CD4-positive, alpha-beta memory T cell (primary cell): ENCODE results near the gene PAM16. TPM values are rescaled to one million over a fixed set of nuclear protein-coding genes. Genes with fewer than 3 reads are reported as not detected.

ENCODE experiments used
- CTCF ChIA-PET: fragments of 350-600 bp; sonication (Branson Sonifier 250); formaldehyde crosslinking; loops from one replicate; lab custom pipeline; 2021; ENCODE audit warnings: inconsistent platforms; ENCODE audit not compliant: partially characterized antibody; lab: Charles Lee
- POLR2A ChIA-PET: fragments of 350-600 bp; sonication (Branson Sonifier 250); formaldehyde crosslinking; loops from one replicate; lab custom pipeline; 2021; ENCODE audit not compliant: partially characterized antibody; lab: Charles Lee
- DNase-seq, 5 donors: peaks; one replicate each; pipeline versions ENCODE4 v3.0.0 to v3.0.0-alpha.2; 2020 to 2022; ENCODE audit warnings: mixed read lengths in 1 of 5
- H3K27ac ChIP-seq: one replicate; pipeline ENCODE4 v1.7.0; 2013; ENCODE audit warnings: low read depth, low read length
- H3K27me3 ChIP-seq: 2 replicates; pipeline ENCODE4 v1.7.0; 2013; ENCODE audit warnings: mild to moderate bottlenecking, low read length, moderate library complexity; ENCODE audit not compliant: insufficient read depth
- H3K36me3 ChIP-seq: 2 replicates; pipeline ENCODE4 v1.7.0; 2013; ENCODE audit warnings: mild to moderate bottlenecking, low read length, moderate library complexity; ENCODE audit not compliant: insufficient read depth
- H3K4me1 ChIP-seq: 2 replicates; pipeline ENCODE4 v1.7.0; 2013; ENCODE audit warnings: mild to moderate bottlenecking, low read length, moderate library complexity; ENCODE audit not compliant: insufficient read depth
- H3K4me3 ChIP-seq, 2 donors: one replicate each; pipeline ENCODE4 v1.7.0; 2013; ENCODE audit warnings: low read length in 2 of 2, mild to moderate bottlenecking in 1 of 2
- H3K9me3 ChIP-seq, 2 donors: one replicate each; pipeline ENCODE4 v1.7.0; 2013; ENCODE audit warnings: low read length in 2 of 2, control low read depth in 1 of 2; ENCODE audit not compliant: control insufficient read depth in 1 of 2
- H3K27ac Mint-ChIP-seq, 7 donors: one replicate each; pipeline ENCODE4 v1.8.0; 2020 to 2021; ENCODE audit warnings: mixed read lengths in 7 of 7, mild to moderate bottlenecking in 6 of 7, inconsistent platforms in 3 of 7, moderate library complexity in 3 of 7
- H3K27me3 Mint-ChIP-seq, 2 donors: one replicate each; pipeline ENCODE4 v1.8.0; 2020 to 2021; ENCODE audit warnings: mixed read lengths in 2 of 2
- H3K36me3 Mint-ChIP-seq, 2 donors: one replicate each; pipeline ENCODE4 v1.8.0; 2020 to 2021; ENCODE audit warnings: mixed read lengths in 2 of 2, inconsistent platforms in 1 of 2, mild to moderate bottlenecking in 1 of 2
- H3K4me1 Mint-ChIP-seq, 4 donors: one replicate each; pipeline ENCODE4 v1.8.0; 2020 to 2021; ENCODE audit warnings: mixed read lengths in 4 of 4, mild to moderate bottlenecking in 1 of 4
- H3K4me3 Mint-ChIP-seq, 8 donors: one replicate each; pipeline ENCODE4 v1.8.0; 2020 to 2021; ENCODE audit warnings: mixed read lengths in 8 of 8, mild to moderate bottlenecking in 7 of 8, moderate library complexity in 6 of 8, inconsistent platforms in 3 of 8
- H3K9me3 Mint-ChIP-seq, 8 donors: one replicate each; pipeline ENCODE4 v1.8.0; 2020 to 2021; ENCODE audit warnings: mixed read lengths in 8 of 8, mild to moderate bottlenecking in 5 of 8, inconsistent platforms in 3 of 8, moderate library complexity in 1 of 8
- intact Hi-C: fragments of 100-400 bp; cut with micrococcal nuclease; formaldehyde crosslinking; loops from one replicate; pipeline ENCODE4 v1.15.1; 2023
- polyA plus RNA-seq, 2 donors: library from polyadenylated mRNA; unstranded; fragments of 300-500 nt; fragmentation: Illumina TruSeq; gene quantifications; one replicate each; pipeline ENCODE4 v1.2.3, GENCODE V29; 2021
- total RNA-seq, 2 experiments: library from RNA; stranded (reverse); gene quantifications; one replicate each; pipeline ENCODE4 v1.2.3, GENCODE V29; 2021

The PAM16 gene
- total and polyA plus RNA-seq, 4 experiments from 2014 or later: 34.6 to 54.8 (median 36.7) TPM

DNA sequence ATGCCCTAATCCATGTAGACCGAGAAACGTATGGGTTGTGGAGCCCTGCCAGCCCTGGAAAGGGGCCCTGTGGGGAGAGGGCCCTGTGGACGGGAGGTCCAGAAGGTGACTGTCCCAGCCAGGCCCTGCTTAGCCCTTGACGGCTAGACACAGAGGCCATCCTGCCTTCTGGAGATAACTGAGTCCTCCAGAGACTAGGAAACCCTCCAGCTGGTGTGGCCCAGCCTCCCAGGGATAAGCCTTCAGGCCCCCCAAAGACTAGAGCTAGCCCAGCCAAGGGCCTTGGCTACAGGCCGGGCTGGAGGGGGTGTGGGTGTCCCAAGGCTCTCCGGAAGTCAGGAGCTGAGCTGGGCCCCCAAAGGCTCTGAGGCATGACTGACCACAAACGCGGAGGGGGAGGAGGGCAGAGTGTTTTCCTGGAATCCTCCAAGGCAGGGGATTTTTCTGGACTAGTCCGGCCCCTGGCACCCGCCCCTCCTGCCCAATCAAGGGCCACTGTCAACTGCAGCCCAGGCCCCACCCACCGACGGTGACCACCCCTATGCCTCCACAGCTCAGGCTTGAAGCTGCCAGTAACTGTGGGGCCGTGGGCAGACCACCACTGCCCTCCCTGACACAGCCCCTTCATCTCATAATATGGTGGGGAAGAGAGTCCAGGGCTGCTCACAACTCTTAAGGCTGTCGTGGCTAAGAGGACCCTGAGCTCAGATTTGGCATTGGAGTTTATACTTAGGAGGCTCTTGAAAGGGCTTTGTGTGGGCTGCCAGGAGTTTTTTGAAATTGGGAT, 19.6 kb upstream of the PAM16 start:
- Mint-ChIP-seq H3K36me3 (peaks cover 8 to 31% of the 10 kb centered on the region in 2 donors), H3K27me3 (no peaks in the 10 kb centered on the region), H3K4me3 (no peak overlapping the region), H3K4me1 (peaks cover 11 to 52% (median 26%) of the 10 kb centered on the region in 4 donors), H3K27ac (peak overlapping the region in 6 of 7 donors; percentile 25 to 85 (median 57)), H3K9me3 (no peaks in the 10 kb centered on the region)
- Histone ChIP-seq H3K27me3 (no peaks in the 10 kb centered on the region), H3K4me1 (peaks cover 40% of the 10 kb centered on the region), H3K4me3 (no peak overlapping the region), H3K27ac (peak overlapping the region; percentile 19), H3K9me3 (no peaks in the 10 kb centered on the region), H3K36me3 (peaks cover 5% of the 10 kb centered on the region)
- ChIA-PET CTCF (interaction anchor here (0.8 to 1.7 kb wide), 3 partner anchors 11 to 178 kb away, joined by 3 to 5 read pairs (median 3); no protein-coding TSS in a partner anchor), POLR2A (interaction anchor here (0.9 to 2.0 kb wide), 2 partner anchors 9 to 44 kb away, joined by 3 to 7 read pairs; no protein-coding TSS in a partner anchor)
- no peak for DNase-seq
- intact Hi-C loops: loop anchor here (1.0 kb wide), 1 partner anchor 44 kb away; no protein-coding TSS in a partner anchor

DNA sequence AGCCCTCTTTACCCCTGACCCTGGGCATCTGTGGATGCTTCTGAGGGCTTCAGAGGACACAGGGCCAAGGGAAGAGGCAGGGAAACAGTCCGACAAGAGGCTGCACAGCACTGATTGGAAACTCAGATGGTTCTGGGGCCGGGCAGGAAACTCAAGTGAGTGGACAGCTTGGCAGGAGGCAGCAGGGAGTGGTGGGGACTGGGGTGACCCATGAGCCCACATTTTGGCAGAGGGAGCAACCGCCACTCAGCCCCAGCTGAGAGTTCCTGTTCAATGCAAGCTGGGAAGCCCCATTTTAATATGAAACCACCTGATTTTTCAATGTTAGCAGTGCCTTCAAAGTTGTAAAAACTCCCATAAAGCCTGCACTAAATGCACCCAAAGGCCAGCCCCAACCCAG, 19.0 kb upstream of the PAM16 start:
- H3K4me3 ChIP-seq: no peak overlapping the region
- H3K36me3 Mint-ChIP-seq: peaks cover 8 to 29% of the 10 kb centered on the region in 2 donors
- no peak for DNase-seq
- H3K4me1 Mint-ChIP-seq: peaks cover 10 to 46% (median 22%) of the 10 kb centered on the region in 4 donors
- H3K27ac ChIP-seq: no peak overlapping the region
- H3K4me3 Mint-ChIP-seq: peak overlapping the region in 2 of 8 donors; percentile 57 to 65
- H3K36me3 ChIP-seq: peaks cover 11% of the 10 kb centered on the region
- H3K4me1 ChIP-seq: peaks cover 40% of the 10 kb centered on the region
- no peaks in the 10 kb centered on the region for H3K27me3 ChIP-seq
- H3K9me3 Mint-ChIP-seq: no peaks in the 10 kb centered on the region
- H3K9me3 ChIP-seq: no peaks in the 10 kb centered on the region
- POLR2A ChIA-PET: interaction anchor here (2.0 kb wide), 1 partner anchor 45 kb away, joined by 7 read pairs; no protein-coding TSS in a partner anchor
- peak overlapping the region in 4 of 7 donors; percentile 35 to 85 (median 42) for H3K27ac Mint-ChIP-seq
- no peaks in the 10 kb centered on the region for H3K27me3 Mint-ChIP-seq
- intact Hi-C loops: no loop called here
- CTCF ChIA-PET: interaction anchor here (1.4 to 1.7 kb wide), 2 partner anchors 11 to 81 kb away, joined by 3 to 5 read pairs; no protein-coding TSS in a partner anchor

DNA sequence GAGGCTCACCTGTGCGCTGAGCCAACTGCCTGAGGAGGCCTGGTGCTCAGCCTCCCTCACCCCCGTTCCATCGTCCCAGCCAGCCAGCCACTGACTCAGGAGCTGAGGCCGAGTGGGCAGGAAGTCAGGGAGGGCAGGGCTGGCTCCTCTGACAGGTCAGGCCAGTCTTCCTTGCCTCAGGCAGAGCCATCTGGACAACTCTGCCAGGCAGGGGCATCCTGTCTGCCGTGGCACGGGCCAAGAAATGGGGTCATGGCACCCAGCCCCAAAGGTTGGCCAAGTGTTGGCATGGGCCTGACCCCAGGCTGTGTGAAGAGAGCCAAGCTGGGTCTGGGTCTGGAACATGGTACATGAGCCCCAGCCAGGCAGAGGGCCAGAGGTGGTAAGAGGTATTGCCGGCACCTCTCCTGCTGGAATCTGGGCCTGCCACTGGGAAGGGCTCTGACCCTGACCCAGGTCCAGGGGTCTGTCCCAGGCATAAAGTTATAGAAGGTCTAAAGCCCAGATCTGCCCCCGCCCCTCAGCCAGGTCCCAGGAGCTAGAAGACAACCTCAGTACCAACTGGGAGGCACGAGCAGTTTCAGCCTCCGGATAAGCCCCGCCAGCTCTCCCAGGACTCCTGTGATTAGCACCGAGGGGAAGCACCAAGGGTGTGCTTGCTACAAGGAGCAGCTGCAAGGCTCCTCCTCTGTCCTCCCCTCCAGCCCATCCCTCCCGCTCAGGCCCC, 18.0 kb upstream of the PAM16 start:
- no peak for DNase-seq
- Mint-ChIP-seq H3K27me3 (no peaks in the 10 kb centered on the region), H3K4me1 (peaks cover 7 to 39% (median 17%) of the 10 kb centered on the region in 4 donors), H3K9me3 (no peaks in the 10 kb centered on the region), H3K27ac (peak overlapping the region in 5 of 7 donors; percentile 15 to 85 (median 41)), H3K4me3 (peak overlapping the region in 1 of 8 donors; percentile 7), H3K36me3 (peaks cover 8 to 34% of the 10 kb centered on the region in 2 donors)
- Histone ChIP-seq H3K36me3 (peaks cover 20% of the 10 kb centered on the region), H3K9me3 (no peaks in the 10 kb centered on the region), H3K4me3 (no peak overlapping the region), H3K27me3 (no peaks in the 10 kb centered on the region), H3K27ac (no peak overlapping the region), H3K4me1 (peaks cover 32% of the 10 kb centered on the region)
- CTCF ChIA-PET: interaction anchor here (0.6 to 1.1 kb wide), 2 partner anchors 11 to 25 kb away, joined by 3 read pairs; no protein-coding TSS in a partner anchor
- intact Hi-C loops: no loop called here
- POLR2A ChIA-PET: interaction anchor here (1.0 kb wide), 1 partner anchor 8 kb away, joined by 3 read pairs; no protein-coding TSS in a partner anchor

DNA sequence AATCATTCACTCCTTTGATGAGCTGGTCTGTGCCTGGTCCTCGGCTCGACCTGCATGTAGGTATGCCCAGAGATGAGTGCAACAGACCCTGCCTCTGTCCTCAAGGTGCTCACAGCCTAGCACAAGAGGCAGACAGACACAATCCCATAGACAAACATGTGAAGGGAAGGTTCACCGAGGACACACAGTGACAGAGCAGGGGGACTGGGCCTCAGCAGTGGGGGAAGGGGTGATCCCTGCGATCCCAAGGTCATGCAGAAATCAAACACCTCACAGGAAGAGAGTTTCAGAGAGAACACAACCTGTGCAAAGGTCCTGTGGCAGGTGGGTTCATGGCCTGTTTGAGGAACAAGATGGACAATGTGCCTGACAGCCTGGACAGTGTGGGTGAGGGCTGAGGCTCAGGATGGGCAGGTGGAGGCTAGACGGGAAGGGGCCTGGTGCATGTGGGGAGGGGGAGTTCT, 16.3 kb upstream of the PAM16 start:
- CTCF ChIA-PET: no interaction called here
- H3K9me3 Mint-ChIP-seq: no peaks in the 10 kb centered on the region
- Histone ChIP-seq H3K36me3 (peaks cover 27% of the 10 kb centered on the region), H3K27me3 (no peaks in the 10 kb centered on the region), H3K9me3 (no peaks in the 10 kb centered on the region), H3K27ac (no peak overlapping the region), H3K4me1 (peaks cover 17% of the 10 kb centered on the region), H3K4me3 (no peak overlapping the region)
- peaks cover 11 to 45% of the 10 kb centered on the region in 2 donors for H3K36me3 Mint-ChIP-seq
- peaks cover 1 to 23% (median 7%) of the 10 kb centered on the region in 4 donors for H3K4me1 Mint-ChIP-seq
- intact Hi-C loops: no loop called here
- H3K27me3 Mint-ChIP-seq: no peaks in the 10 kb centered on the region
- POLR2A ChIA-PET: no interaction called here
- H3K27ac Mint-ChIP-seq: peak overlapping the region in 2 of 7 donors; percentile 37 to 85
- H3K4me3 Mint-ChIP-seq: peak overlapping the region in 1 of 8 donors; percentile 58
- no peak for DNase-seq

DNA sequence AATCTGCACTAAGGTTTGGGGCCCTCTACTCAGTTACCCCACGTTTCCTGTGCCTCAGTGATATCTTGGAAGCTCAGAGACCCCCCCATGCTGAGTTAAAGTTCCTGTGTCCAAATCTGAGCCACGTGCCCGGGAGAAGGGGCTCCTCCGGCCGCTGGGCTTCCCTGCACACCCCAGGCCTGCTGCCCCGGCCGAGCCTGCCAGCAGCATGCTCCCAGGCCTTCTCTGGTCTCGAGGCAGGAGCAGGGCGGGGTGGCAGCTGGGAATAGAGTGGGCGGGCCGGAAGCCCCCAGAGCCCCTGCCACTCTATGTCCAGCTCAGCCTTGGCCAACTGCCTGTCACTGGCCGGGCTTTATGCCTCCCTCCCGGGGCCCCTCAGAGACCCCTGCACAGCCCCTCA, 14.9 kb upstream of the PAM16 start:
- Histone ChIP-seq H3K9me3 (no peaks in the 10 kb centered on the region), H3K27me3 (no peaks in the 10 kb centered on the region), H3K4me1 (peaks cover 7% of the 10 kb centered on the region), H3K36me3 (peaks cover 39% of the 10 kb centered on the region), H3K27ac (no peak overlapping the region), H3K4me3 (no peak overlapping the region)
- Mint-ChIP-seq H3K4me3 (no peak overlapping the region), H3K4me1 (peaks cover 1 to 18% (median 5%) of the 10 kb centered on the region in 4 donors), H3K9me3 (no peaks in the 10 kb centered on the region), H3K27me3 (no peaks in the 10 kb centered on the region), H3K36me3 (peaks cover 11 to 49% of the 10 kb centered on the region in 2 donors), H3K27ac (peak overlapping the region in 1 of 7 donors; percentile 85)
- ChIA-PET CTCF (interaction anchor here (0.6 to 0.7 kb wide), 2 partner anchors 14 to 257 kb away, joined by 3 read pairs; no protein-coding TSS in a partner anchor), POLR2A (interaction anchor here (1.4 kb wide), 1 partner anchor 13 kb away, joined by 4 read pairs; no protein-coding TSS in a partner anchor)
- intact Hi-C loops: no loop called here
- DNase-seq: no peak

DNA sequence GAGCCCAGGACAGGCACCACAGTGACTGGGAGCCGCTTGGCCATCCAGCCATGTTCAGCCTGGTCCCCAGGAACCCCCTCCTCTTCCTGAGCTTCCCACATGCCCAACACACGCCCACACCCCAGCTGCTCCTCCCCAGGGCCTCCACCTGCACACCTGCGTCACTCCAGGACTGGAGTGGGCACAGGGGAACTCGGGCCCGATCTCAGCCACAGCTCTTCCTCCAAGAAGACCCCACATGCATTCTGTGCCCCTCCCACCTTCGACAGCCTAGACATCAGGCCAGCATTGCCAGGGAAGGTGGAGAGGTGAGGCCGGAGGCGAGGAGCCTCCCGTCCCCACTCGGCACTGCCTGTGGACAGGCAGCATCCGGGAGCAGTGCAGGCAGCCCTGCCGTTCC, 14.5 kb upstream of the PAM16 start:
- Histone ChIP-seq H3K9me3 (no peaks in the 10 kb centered on the region), H3K36me3 (peaks cover 42% of the 10 kb centered on the region), H3K4me1 (peaks cover 5% of the 10 kb centered on the region), H3K4me3 (no peak overlapping the region), H3K27ac (no peak overlapping the region), H3K27me3 (no peaks in the 10 kb centered on the region)
- Mint-ChIP-seq H3K4me3 (no peak overlapping the region), H3K27me3 (no peaks in the 10 kb centered on the region), H3K4me1 (peaks cover 1 to 18% (median 5%) of the 10 kb centered on the region in 4 donors), H3K9me3 (no peaks in the 10 kb centered on the region), H3K27ac (peak overlapping the region in 1 of 7 donors; percentile 85), H3K36me3 (peaks cover 11 to 52% of the 10 kb centered on the region in 2 donors)
- no peak for DNase-seq
- CTCF ChIA-PET: interaction anchor here (0.6 to 0.7 kb wide), 2 partner anchors 14 to 257 kb away, joined by 3 read pairs; no protein-coding TSS in a partner anchor
- POLR2A ChIA-PET: interaction anchor here (1.4 kb wide), 1 partner anchor 14 kb away, joined by 4 read pairs; no protein-coding TSS in a partner anchor
- intact Hi-C loops: no loop called here
